HL-60/S4 treated with phorbol 12-myristate 13-acetate at 8.2 ng/mL for 4 days and 3 days (cell line): ENCODE results near the gene CAPN15.
"Not testable (repeated sequence)": the region's sequence is repeated elsewhere in the genome, so short reads cannot be mapped to it uniquely, and the experiment has no call there.

Source experiments
- in situ Hi-C: fragments of 300-500 bp; cut with MboI; formaldehyde crosslinking; loops from 2 replicates; pipeline ENCODE4 v1.15.0; 2022; ENCODE audit warnings: low sequenced_read_pairs

Gene CAPN15

GRCh38 chr16:527015-527903 is at the start of gene CAPN15:
TSS of gene CAPN15 (plus strand) at chr16:527712. CDS start at chr16:546839, 19,127 bp downstream.
- in situ Hi-C loops, result no loop called here

GRCh38 chr16:478287-478686 is 49.2 kb upstream of the CAPN15 start:
- in situ Hi-C loops, result not testable (repeated sequence)

- in situ Hi-C loops, result no loop called here
Measured at GRCh38 chr16:482468-483185, 44.9 kb upstream of the CAPN15 start.

GRCh38 chr16:483341-484075 is 44.0 kb upstream of the CAPN15 start:
- in situ Hi-C loops, result no loop called here

- in situ Hi-C loops, result no loop called here
Measured at GRCh38 chr16:489606-490005, 37.9 kb upstream of the CAPN15 start.

- in situ Hi-C loops, result no loop called here
Measured at GRCh38 chr16:490768-491167, 36.7 kb upstream of the CAPN15 start.

GRCh38 chr16:491220-491919 is 36.1 kb upstream of the CAPN15 start:
- in situ Hi-C loops, result no loop called here

GRCh38 chr16:492211-492875 is 35.2 kb upstream of the CAPN15 start:
- in situ Hi-C loops, result no loop called here

- in situ Hi-C loops, result not testable (repeated sequence)
Measured at GRCh38 chr16:494676-495075, 32.8 kb upstream of the CAPN15 start.

GRCh38 chr16:495127-495748 is 32.3 kb upstream of the CAPN15 start:
- in situ Hi-C loops, result no loop called here

- in situ Hi-C loops, result no loop called here
Measured at GRCh38 chr16:496097-496886, 31.2 kb upstream of the CAPN15 start.

GRCh38 chr16:497258-497657 is 30.3 kb upstream of the CAPN15 start:
- in situ Hi-C loops, result no loop called here

GRCh38 chr16:499924-500323 is 27.6 kb upstream of the CAPN15 start:
- in situ Hi-C loops, result no loop called here

GRCh38 chr16:500709-501108 is 26.8 kb upstream of the CAPN15 start:
- in situ Hi-C loops, result no loop called here

GRCh38 chr16:502179-502943 is 25.2 kb upstream of the CAPN15 start:
- in situ Hi-C loops, result no loop called here

- in situ Hi-C loops, result no loop called here
Measured at GRCh38 chr16:503150-504071, 24.1 kb upstream of the CAPN15 start.
